PC-9 (cell line): ENCODE data around the gene AGRN. TPM values are rescaled to one million over a fixed set of nuclear protein-coding genes. Genes with fewer than 3 reads are reported as not detected.

Experiments
- BruUV-seq: library from RNA; stranded (reverse); fragments of 400-500 nt; replicated peaks from 2 replicates; lab custom pipeline; 2021; lab: Mats Ljungman, UMichigan
- CTCF ChIA-PET: fragments of 300-600 bp; sonication (Branson Sonifier 250); formaldehyde crosslinking; loops from one replicate; lab custom pipeline; 2022; ENCODE audit warnings: antibody characterized with exemption; lab: Charles Lee
- POLR2A ChIA-PET: fragments of 300-600 bp; sonication (Branson Sonifier 250); formaldehyde crosslinking; loops from one replicate; lab custom pipeline; 2022; ENCODE audit warnings: antibody characterized with exemption; ENCODE audit not compliant: unreplicated experiment; lab: Charles Lee
- DNase-seq, 2 experiments: peaks; one replicate each; pipeline versions ENCODE4 v3.0.0 to v3.0.0-alpha.2; 2015 to 2022; ENCODE audit warnings: mixed read lengths in 1 of 2
- H2AFZ ChIP-seq: fragments of 200-600 bp; sonication (generic); 2 replicates; pipeline ENCODE4 v1.8.1; 2017; ENCODE audit warnings: antibody characterized with exemption
- H3F3A ChIP-seq: fragments of 200-600 bp; sonication (generic); 2 replicates; pipeline ENCODE4 v1.8.1; 2017; ENCODE audit warnings: antibody characterized with exemption, mild to moderate bottlenecking, low read depth; ENCODE audit not compliant: insufficient read depth
- H3K27ac ChIP-seq: fragments of 200-600 bp; sonication (generic); 2 replicates; pipeline ENCODE4 v1.6.1; 2016; ENCODE audit warnings: mixed run types
- H3K27me3 ChIP-seq: fragments of 200-600 bp; sonication (generic); 2 replicates; pipeline ENCODE4 v1.6.1; 2016; ENCODE audit warnings: low read depth, mixed run types; ENCODE audit not compliant: insufficient read depth
- H3K36me3 ChIP-seq: fragments of 200-600 bp; sonication (generic); 2 replicates; pipeline ENCODE4 v1.6.1; 2016; ENCODE audit warnings: low read depth, mixed run types
- H3K4me1 ChIP-seq: fragments of 200-600 bp; sonication (generic); replicated peaks from 2 replicates; pipeline ENCODE4 v1.6.1; 2016; ENCODE audit warnings: mixed run types; ENCODE audit not compliant: insufficient read depth
- H3K4me2 ChIP-seq: fragments of 200-600 bp; sonication (generic); 2 replicates; pipeline ENCODE4 v1.6.1; 2017; ENCODE audit warnings: mixed run types
- H3K4me3 ChIP-seq: fragments of 200-600 bp; sonication (generic); 2 replicates; pipeline ENCODE4 v1.6.1; 2016; ENCODE audit warnings: mixed run types
- H3K79me2 ChIP-seq: fragments of 200-600 bp; sonication (generic); 2 replicates; pipeline ENCODE4 v1.6.1; 2017; ENCODE audit warnings: low read depth, mixed run types
- H3K9me2 ChIP-seq: fragments of 200-600 bp; sonication (generic); 2 replicates; pipeline ENCODE4 v1.8.1; 2017; ENCODE audit warnings: mild to moderate bottlenecking; ENCODE audit not compliant: insufficient read depth
- H3K9me3 ChIP-seq: fragments of 200-600 bp; sonication (generic); 2 replicates; pipeline ENCODE4 v1.8.1; 2016; ENCODE audit warnings: low read depth; ENCODE audit not compliant: insufficient read depth
- H4K20me1 ChIP-seq: fragments of 200-600 bp; sonication (generic); 2 replicates; pipeline ENCODE4 v1.8.1; 2017; ENCODE audit not compliant: insufficient read depth
- EZH2 ChIP-seq: fragments of 200-600 bp; sonication (generic); IDR thresholded peaks from 2 replicates; pipeline ENCODE4 v1.8.0; 2017; ENCODE audit warnings: antibody characterized with exemption, low read depth
- intact Hi-C: fragments of 100-400 bp; cut with micrococcal nuclease; formaldehyde crosslinking; loops from one replicate; pipeline ENCODE4 v1.10.0; 2022; ENCODE audit not compliant: unreplicated experiment
- total RNA-seq: library from RNA; stranded (reverse); gene quantifications from 2 replicates; pipeline ENCODE4 v1.2.3, GENCODE V29; 2021
- TF ChIP-seq, protein P1 (sequence below): fragments of 200-600 bp; sonication (generic); conservative IDR thresholded peaks from 2 replicates; pipeline ENCODE4 v1.6.1; 2017; ENCODE audit warnings: mixed run types, antibody characterized with exemption, mild to moderate bottlenecking, moderate library complexity

The AGRN gene
- total RNA-seq, 1 experiment from 2014 or later, result 278 TPM

GRCh38 chr1:1040004-1040991, 20.4 kb downstream of the AGRN start:
- no peaks in the 10 kb centered on the region for H3K9me3 ChIP-seq
- intact Hi-C loops, result no loop called here
- no peak overlapping the region for H3K4me3 ChIP-seq
- H3K4me1 ChIP-seq, result no peaks in the 10 kb centered on the region
- ChIA-PET POLR2A (no interaction called here), CTCF (interaction anchor here (0.6 kb wide), 1 partner anchor 24 kb away, joined by 3 read pairs; no protein-coding TSS in a partner anchor)
- peaks cover 9% of the 10 kb centered on the region; the same call in 1 of the 2 replicates for H3F3A ChIP-seq
- no peak overlapping the region for H3K4me2 ChIP-seq
- H3K79me2 ChIP-seq, result no peaks in the 10 kb centered on the region
- BruUV-seq, result no TSS peak
- H3K36me3 ChIP-seq, result no peaks in the 10 kb centered on the region
- no peak overlapping the region for H3K27ac ChIP-seq
- H4K20me1 ChIP-seq, result peaks cover 62% of the 10 kb centered on the region
- TF ChIP-seq, protein P1, sequence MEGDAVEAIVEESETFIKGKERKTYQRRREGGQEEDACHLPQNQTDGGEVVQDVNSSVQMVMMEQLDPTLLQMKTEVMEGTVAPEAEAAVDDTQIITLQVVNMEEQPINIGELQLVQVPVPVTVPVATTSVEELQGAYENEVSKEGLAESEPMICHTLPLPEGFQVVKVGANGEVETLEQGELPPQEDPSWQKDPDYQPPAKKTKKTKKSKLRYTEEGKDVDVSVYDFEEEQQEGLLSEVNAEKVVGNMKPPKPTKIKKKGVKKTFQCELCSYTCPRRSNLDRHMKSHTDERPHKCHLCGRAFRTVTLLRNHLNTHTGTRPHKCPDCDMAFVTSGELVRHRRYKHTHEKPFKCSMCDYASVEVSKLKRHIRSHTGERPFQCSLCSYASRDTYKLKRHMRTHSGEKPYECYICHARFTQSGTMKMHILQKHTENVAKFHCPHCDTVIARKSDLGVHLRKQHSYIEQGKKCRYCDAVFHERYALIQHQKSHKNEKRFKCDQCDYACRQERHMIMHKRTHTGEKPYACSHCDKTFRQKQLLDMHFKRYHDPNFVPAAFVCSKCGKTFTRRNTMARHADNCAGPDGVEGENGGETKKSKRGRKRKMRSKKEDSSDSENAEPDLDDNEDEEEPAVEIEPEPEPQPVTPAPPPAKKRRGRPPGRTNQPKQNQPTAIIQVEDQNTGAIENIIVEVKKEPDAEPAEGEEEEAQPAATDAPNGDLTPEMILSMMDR, result no peak
- TF ChIP-seq EZH2, result no peak
- no peak overlapping the region for H2AFZ ChIP-seq
- no peaks in the 10 kb centered on the region for H3K27me3 ChIP-seq
- H3K9me2 ChIP-seq, result no peaks in the 10 kb centered on the region
- DNase-seq, result peak in 1 of 2 experiments; percentile 53

DNA sequence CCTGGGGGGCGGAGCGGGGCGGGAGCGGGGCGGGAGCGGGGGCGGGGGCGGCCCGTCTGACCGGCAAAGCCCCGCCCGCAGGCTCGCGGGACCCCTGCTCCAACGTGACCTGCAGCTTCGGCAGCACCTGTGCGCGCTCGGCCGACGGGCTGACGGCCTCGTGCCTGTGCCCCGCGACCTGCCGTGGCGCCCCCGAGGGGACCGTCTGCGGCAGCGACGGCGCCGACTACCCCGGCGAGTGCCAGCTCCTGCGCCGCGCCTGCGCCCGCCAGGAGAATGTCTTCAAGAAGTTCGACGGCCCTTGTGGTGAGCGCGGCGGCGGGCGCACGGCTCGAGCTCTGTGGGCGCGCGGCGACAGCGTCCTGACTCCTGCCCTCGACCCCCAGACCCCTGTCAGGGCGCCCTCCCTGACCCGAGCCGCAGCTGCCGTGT, 21.2 kb downstream of the AGRN start:
- DNase-seq, result no peak
- intact Hi-C loops, result no loop called here
- Histone ChIP-seq H3F3A (peaks cover 9% of the 10 kb centered on the region; the same call in 1 of the 2 replicates), H3K27ac (no peak overlapping the region), H3K27me3 (no peaks in the 10 kb centered on the region), H3K4me2 (no peak overlapping the region), H3K4me3 (no peak overlapping the region), H3K9me3 (no peaks in the 10 kb centered on the region), H2AFZ (no peak overlapping the region), H3K79me2 (no peaks in the 10 kb centered on the region), H4K20me1 (peaks cover 58% of the 10 kb centered on the region), H3K36me3 (no peaks in the 10 kb centered on the region), H3K9me2 (no peaks in the 10 kb centered on the region), H3K4me1 (no peaks in the 10 kb centered on the region)
- POLR2A ChIA-PET, result no interaction called here
- no peak for TF ChIP-seq EZH2
- TF ChIP-seq, protein P1, result no peak
- CTCF ChIA-PET, result no interaction called here
- BruUV-seq, result no TSS peak

- H3K4me2 ChIP-seq, result no peak overlapping the region
- no peaks in the 10 kb centered on the region for H3K36me3 ChIP-seq
- no peaks in the 10 kb centered on the region for H3K4me1 ChIP-seq
- peaks cover 51% of the 10 kb centered on the region for H4K20me1 ChIP-seq
- no peak overlapping the region for H3K27ac ChIP-seq
- DNase-seq, result no peak
- no peaks in the 10 kb centered on the region for H3K79me2 ChIP-seq
- no peak overlapping the region for H2AFZ ChIP-seq
- peaks cover 9% of the 10 kb centered on the region; the same call in 1 of the 2 replicates for H3F3A ChIP-seq
- no TSS peak for BruUV-seq
- intact Hi-C loops, result no loop called here
- no peaks in the 10 kb centered on the region for H3K9me3 ChIP-seq
- POLR2A ChIA-PET, result no interaction called here
- H3K4me3 ChIP-seq, result no peak overlapping the region
- H3K9me2 ChIP-seq, result no peaks in the 10 kb centered on the region
- no peak for TF ChIP-seq EZH2
- TF ChIP-seq, protein P1, result no peak
- CTCF ChIA-PET, result no interaction called here
- H3K27me3 ChIP-seq, result no peaks in the 10 kb centered on the region
These were observed 22.0 kb downstream of the AGRN start for GRCh38 chr1:1041873-1042272.
